Inflammatory macrophage treated with lipopolysaccharide for 4 hours (primary cell): Measurements from ENCODE around the gene SLC7A5.
"Not testable (repeated sequence)": the region's sequence is repeated elsewhere in the genome, so short reads cannot be mapped to it uniquely, and the experiment has no call there.

ENCODE experiments used
- DNase-seq: peaks from one replicate; pipeline ENCODE4 v3.0.0-alpha.2; 2020

The SLC7A5 gene

DNA sequence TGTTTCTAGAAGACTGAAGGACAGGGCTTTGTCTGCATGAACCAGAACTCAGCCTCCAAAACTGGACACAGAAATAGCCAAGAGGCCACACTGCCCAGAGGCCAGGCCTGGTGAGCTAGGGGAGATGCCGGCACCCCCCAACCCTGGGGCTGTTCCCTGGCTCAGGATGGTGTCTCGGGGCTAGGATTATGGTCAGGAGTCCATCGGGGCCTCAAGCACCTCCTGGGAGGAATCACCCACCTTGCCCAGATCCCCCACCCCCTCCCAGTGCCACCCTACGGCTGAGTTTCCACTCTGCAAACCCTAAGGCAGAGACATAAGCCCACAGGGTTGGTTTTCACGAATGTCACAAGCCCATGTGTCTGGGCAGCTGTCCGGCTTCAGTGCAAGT is 37.2 kb downstream of the SLC7A5 start:
- no peak for DNase-seq

DNA sequence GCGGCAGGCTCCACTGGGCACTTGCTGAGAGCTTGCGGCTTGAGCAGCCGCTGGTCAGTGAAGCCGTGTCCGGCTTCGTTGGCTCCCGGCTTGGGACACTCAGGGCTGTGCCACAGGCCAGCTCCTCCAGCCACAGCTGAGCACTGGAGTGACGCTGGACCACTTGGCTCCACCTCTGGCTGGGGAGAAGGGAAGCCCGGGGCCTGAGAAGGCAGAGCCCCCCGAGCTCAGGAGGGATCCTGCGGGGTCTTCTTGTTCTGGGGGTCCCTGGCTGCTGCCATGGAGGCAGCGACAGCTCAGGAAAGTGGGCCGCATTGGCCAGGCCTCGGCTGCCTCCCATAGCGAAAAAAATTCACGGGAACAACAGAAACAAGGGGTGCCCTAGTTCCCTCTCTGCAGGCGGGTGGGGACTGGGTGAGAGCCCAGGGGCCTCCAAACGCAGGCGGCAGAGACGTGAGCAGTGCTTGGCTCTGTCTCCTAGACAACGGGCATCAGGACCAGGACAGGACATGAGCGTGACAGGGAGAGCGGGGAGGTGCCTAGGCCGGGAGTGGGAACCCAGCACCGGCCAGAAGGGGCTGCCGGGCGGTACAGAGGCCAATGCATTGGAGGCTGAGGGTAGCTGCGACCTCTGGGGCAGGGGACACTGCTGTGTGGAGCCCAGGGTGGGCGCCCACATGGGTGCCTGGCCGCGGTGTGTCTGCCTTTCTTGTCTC is 37.7 kb downstream of the SLC7A5 start:
- no peak for DNase-seq

DNA sequence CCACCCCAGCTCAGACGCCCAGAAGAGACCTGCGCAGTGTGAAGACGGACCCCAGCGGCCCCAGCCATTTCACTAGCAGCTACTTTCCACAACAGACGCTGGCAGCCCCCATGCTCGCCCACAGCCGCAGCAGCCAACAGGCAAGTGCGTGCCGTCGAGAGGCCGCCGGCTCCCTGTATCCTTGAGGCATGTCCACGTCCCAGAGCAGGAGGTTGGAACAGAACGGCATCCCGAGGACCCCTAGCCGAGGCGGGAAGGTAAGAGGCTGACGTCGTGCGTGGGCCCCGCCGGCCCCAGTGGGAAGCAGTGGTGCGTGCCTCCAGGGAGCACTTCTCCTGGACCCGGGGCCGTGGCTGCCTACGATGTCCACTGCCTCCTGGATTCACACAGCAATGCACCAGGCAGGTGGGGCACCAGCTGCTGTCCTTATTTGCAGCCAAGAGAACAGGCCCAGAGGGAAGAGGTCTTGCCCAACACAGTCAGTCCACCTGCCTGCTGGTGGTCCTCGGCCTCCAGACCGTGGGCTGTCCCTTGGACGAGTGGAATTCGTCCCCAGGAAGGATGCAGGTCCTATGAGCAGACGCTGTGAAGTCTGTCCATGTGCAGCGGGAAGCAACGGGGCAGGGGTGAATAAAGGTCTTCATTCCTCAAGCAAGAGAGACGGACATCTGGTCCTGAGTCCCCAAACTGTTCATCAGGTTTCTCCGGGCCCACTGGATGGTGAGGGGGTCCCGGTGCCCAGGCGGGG is 38.5 kb downstream of the SLC7A5 start:
- DNase-seq, result no peak

DNA sequence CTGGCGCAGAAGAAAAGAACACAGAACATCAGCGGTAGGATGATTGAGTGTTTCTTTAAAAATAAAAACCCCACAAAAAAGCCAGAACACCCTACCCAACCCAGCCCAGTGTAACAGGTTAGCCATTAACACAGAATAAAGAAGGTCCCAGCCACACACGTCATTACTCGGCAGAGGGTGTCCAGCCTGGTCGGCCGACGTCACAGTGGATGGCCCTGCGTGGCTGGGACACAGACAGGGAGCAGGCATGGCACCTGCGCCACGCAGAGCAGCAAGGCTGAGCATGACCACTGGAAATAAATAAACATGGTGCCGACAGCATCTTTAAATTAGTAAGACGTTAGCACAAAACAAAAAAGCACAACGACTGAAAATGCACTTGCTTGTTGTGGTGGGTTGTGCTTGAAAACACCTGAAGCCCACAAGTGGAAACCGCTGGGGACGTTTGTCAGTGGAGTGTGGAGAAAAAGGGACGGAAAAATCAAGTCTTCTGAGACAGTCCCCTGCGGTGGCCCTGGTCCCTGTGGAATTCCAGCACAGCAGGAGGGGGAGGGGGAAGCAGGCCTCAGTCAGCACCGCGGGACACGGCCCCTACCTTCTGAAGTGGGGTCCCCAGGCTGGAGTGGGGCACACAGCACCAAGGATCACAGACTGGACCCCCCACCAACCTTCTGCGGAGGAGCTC is 39.2 kb downstream of the SLC7A5 start:
- no peak for DNase-seq

DNA sequence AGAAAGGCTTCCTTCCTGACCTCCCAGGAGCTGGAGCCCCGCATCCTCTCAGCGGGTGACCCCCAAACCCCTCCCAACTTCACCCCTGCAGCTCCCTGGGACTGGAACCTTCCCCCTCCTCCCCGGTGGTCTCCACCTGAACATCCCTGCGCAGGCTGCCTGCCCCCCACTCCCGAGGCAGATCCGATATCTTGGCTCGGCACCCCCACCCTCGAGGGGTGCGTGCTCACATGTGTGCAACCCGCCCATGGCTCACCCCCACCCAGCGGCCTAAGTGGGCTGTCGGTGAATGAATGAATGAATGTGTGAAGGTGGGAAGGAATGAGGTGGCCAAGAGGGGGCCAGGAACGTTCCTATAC is 39.7 kb downstream of the SLC7A5 start:
- no peak for DNase-seq

DNA sequence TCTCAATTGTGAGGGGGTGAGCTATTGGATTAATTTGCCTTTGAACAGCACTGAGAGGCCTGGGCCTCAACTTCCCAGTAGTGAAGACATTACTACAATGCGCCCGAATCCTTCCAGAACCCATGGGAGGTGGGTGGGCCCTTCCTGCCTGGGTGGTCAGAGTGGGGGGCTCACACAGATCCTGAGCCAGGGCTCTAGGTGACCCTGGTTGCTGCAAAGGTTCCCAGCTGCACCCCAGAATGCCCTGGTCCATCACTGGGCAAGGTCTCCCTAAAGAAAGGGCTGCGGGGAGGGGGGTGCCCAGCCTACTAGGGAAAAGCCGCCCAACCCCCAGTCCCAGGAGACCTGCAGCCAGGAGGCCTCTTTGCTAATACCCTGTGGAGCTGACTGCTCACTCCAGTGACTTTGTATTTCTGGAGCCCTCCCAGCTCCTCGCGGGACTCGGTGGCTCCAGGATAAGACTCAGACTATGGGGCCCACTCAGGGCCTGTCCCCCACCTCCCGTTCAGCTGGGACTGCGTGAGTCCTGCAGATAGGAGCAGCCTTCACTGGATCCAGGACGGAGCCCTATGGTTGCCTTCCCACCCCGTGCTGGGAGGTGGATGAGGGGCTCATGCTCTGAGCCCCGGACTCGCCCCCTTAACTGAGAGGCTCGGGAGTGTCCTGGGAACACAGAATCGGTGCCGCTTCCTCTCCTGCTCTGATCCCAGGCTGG is 40.2 kb downstream of the SLC7A5 start:
- DNase-seq, result no peak

DNA sequence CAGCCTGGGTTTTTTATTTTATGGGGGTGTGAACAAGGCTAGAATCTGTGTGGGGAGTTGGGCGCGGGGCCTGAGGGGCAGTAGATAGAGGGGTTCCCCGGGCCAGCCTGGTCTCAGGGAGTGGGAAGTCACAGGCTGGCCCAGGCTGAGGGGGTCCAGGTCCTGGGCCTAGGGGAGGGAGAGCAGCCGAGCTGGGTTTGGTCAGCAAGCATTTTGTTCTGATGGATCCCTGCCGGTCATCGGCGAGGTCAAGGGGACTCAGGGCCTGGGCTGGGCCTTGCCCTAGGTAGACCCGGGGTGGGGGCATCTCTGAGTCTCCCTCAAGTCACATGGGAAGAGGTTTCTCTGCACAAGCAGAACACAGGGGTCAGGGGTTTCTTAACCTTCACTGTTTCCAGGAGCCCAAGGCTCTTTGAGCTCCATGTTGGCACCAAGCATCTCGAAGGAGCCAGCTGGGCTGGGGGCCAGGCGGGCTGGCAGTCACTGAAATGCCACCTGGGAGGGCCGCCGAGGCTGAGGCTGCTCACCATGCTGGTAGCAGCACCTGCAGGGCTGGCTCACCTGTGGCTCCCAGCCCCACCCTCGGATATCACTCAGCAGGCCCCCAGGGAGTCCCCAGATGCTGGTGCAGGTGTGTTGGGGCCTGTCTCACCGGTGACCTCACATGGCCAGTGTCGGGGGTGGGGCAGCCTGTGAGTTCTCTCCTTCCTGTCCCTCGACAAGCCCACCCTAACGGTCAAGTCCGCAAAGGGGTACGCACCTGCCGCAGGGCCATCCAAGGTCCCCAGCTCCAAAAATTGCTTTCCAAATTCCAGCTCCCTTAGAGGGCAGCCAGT is 41.0 kb downstream of the SLC7A5 start:
- DNase-seq, result no peak

DNA sequence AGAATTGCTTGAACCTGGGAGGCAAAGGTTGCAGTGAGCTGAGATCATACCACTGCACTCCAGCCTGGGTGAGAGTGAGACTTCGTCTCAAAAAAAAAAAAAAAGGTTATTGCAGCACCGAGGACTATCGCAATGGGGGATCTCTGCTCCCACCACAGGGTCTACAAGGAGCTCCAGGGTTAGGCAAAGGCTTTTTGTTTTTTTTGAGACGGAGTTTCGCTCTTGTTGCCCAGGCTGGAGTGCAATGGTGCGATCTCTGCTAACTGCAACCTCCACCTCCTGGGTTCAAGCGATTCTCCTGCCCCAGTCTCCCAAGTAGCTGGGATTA is 41.8 kb downstream of the SLC7A5 start:
- DNase-seq, result not testable (repeated sequence)

DNA sequence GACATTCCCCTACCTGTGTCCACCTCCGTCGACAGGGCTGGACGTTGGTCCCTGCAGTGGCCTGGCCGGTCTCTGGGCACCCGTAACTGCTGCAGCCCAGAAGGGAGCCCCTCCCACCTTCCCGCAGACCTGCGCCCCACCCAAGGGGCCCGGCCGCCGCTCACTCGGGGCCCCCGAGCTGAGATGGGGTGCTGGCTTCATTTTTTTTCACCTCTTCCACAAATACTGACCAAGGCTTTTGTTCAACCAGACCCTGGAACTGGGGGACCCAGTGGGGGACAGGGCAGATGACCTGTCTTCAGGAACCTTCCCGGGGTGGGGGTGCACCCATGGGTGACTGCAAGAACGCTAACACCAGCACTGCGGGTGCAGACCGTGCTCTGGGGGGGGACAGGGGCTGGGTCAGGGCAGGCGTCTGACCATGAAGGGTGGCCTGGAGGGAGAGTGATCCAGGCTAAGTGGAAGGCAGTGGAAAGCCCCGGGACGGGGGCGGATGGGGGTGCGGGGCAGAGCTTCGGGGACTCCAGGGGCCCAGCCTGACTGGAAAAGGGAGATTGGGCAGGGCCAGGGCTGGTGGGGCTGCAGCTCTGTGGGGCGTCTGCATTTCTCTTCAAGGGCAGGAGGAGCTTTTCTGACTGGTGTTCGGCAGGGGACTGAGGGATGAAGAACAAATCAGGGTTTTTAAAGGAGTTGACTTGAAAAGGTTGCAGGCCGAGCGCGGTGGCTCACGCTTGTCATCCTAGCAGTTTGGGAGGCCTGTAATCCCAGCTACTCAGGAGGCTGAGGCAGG is 42.3 kb downstream of the SLC7A5 start:
- no peak for DNase-seq

DNA sequence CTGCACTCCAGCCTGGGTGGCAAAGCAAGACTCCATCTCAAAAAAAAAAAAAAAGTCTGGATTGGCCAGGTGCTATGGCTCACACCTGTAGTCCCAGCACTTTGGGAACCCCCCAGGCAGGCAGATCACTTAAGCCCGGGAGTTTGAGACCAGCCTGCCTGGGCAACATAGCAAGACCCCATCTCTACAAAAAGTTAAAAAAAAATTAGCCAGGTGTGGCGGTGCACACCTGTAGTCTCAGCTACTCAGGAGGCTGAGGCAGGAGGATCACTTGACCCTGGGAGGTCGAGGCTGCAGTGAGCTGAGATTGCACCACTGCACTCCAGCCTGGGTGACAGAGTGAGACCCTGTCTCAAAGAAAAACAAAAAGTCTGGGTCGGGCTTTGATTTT is 42.9 kb downstream of the SLC7A5 start:
- not testable (repeated sequence) for DNase-seq

DNA sequence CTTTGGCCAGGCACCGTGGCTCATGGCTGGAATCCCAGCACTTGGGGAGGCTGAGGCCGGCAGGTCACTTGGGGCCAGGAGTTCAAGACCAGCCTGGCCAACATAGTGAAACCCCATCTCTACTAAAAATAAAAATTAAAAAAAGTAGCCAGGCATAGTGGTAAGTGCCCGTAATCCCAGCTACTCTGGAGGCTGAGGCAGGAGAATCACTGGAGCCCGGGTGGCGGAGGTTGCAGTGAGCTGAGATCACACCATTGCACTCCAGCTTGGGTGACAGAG is 43.5 kb downstream of the SLC7A5 start:
- not testable (repeated sequence) for DNase-seq

DNA sequence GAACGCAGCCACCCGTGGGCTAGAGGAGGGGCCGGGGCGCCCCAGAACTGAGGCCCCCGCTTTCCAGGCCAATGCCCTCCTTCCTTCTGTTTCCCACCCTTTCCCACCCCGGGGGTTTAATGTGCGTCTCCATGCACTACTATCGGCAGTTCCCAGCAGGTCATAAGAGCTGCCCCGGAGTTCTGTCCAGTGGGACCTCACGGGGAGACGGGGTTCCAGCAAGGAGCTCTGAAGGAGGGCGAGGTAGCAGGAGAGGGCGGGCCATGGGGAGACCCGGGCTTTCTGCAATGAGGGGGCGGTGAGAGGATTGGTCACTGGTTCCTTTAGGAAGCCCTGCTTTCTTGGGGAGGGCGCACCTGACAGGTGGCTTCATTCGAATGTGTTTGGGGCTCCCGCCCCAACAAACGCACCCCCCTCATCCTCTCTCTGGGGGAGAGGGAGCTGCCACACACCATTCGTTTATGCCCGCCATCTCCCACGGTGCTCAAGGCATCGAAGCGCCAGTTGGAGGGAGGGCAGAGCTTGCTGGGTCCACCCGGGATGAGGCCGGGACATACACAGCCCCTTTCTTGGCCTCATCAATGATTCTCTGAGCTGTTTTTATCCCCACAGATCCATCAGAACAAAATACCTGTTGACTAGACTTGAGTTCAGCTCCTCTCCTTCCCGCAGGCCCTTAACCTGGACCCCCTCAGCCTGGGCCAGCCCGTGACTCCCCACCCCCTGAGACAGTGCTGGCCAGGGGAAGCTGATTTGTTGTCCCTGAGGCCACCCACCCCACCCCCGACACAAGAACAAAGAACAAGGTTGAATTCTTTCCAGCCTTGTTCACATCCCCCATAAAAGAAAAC is 44.1 kb downstream of the SLC7A5 start:
- no peak for DNase-seq

DNA sequence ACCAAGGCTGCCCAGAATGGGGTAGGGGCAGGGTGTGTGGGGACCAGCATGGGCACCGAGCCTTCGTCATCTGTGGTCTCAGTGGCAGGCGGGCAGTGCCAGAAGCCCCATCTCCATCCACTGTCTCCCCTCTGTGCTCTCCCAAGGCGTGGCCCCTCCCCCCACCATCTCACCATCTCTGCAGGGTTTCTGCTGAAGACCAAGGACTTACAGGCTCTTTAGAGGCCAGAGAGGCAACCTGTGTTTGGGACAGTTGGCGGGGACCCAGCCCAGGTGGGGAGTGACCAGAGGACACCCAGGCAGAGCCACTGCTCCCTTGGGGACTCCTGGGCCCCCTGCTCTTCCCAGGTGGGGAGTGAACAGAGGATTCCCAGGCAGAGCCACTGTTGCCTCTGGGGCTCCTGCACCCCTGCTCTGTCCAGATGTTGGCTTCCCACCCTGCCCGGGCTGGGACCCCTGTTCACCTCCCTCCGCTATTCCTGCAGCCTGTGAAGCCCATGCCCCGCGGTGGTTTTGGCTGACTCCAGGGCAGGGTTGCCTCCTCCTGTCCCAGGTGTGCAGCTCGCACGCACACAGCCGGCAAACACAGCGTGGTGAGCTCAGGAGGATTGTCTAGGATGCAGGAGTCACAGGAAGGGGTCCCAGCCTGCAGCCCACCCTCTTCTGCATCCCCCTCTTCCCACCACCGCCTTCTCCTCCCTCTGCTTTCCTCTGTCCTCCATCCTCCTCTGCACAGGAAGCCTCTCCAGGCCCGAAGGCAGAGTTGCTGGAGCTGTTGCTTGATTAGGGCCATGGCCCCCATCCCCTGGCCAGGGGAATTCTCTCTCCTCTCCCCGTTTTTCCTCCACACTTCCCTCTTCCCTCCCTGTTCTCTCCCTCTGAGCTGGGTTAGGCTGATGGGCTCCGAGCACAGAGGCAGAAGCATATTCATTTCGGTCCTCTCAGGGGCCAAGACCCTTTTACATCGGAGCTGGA is 45.0 kb downstream of the SLC7A5 start:
- DNase-seq, result no peak

DNA sequence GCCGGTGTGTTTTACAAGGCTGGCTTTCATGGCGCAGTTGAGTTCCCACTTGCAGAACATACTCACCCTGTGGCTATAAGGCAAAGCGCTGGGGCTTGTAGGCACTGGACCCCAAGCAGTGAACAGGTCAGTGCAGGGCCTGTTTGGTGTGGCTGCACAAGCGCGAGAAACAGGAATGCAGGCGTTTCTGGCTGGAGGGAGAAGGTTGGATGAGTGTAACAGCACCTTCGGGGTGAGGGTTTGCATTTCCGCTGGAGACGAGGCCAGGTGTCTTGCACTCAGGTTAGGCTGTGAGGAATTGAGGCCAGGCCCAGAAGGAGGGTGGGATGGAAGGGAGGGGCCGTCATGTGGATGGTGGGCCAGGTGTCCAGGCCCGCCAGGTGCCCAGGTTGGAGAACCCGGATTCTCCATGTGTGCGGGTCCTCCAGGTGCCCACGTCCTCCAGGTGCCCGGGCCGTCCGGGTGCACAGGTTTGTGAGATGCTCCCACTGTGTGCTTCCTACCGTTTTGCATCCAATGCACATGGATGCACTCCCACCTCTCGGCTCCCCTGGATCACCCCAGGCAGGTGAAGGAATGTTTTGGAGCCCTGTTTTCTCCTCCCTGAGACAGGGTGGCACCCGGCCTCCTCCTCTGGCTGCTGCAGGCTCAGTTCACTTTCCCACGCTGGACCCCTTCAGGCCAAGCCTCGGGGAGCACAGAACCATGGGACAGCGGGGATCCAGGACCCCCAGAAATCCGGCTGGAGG is 46.0 kb downstream of the SLC7A5 start:
- DNase-seq, result no peak

DNA sequence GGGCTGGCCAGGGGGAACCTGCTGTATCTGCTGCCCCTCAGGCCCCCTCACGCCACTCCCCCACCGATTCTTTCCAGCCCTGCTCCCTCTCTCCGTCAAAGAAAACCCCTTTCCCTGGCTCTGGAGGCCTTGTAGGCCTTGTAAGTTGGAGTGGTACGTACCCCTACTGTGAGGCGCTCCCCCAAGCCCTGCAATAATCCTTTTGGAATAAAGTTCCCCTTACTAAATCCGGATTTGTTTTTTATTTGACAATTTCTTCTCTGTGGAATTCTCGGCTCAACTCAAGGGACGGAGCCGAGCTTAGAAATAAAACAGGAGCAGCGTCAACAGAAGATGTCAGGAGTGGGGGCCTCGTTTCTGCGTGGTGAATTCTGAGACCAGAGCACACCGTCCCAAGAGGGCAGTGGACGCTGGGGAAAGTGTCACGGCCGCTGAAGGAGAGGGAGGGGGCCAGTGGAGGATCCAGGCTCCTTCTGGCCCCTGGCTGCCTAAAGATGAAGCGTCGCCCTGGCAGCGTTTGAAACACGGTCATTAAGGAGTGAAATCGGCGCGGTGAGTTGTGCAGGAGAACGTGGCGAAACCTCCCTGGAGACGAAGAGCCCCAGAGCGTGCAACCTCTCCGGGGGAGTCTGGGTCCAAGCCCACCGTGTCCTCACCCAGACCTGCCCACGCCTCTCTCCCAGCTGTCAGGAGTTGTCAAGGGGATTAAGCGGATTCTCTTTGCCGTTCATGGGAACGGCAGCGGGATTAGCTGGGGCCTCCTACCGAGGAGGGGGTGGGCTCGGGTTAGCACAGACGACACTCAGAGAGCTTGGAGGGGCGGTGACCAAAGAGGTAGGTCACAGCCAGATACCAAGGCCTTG is 47.0 kb downstream of the SLC7A5 start:
- DNase-seq, result no peak

DNA sequence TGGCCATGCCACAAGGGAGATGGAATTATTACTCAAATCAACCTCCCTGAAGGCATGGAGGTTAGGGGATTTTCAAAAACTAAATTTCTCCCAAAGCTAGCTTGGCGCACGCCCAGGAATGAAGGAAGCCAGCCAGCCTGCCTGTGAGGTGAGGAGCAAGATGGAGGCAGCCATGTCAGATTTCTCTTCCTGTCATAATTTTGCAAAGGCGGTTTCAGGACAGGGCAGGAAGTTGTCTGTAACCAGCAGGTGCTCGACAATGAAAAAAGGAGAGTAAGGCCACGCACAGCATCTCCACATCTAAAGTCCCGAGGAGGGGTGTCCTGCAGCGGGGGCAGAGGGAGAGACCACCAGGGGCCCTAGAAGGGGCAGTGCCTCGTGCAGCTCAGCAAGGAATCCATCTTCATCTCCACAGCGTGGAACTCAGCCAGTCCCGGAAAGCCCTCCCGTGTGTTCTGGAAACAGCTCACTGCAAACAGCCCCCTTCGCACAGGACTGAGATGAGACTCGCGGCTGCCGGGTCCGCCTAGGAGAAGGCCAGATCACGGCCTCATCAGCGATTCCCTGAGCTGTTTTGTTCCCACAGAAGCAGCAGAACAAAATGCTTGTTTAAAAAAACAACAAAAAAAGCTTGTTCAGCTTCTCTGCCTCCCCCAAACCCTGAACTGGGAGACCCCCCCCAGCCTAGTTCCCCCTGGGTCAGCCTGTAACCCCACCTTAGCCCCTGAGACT is 47.8 kb downstream of the SLC7A5 start:
- DNase-seq, result no peak

DNA sequence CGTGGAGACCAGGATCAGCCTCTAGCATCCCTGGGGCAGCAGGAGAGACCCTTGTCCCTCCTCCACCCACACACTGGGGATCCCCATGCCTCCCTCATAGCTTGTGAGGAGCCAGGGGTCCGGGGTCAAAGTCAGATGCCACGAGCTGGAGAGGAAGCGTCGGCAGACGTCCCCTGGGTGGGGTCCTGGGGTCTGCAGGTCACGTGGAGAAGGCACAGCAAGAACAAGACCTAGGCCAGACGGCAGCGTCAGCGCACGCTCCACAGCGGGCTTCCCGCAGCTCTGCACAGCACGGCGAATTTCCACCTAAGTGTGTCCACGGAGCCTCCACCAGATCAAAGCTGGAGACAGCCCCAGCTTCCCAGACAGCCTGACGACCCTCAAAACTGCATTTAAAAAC is 49.3 kb downstream of the SLC7A5 start:
- no peak for DNase-seq
